SK-N-SH (cell line): ENCODE data around the gene HIGD1C.

Source experiments
- CHD2 ChIP-seq: fragments of 150-350 bp; IDR thresholded peaks from 2 replicates; pipeline ENCODE4 v1.6.1; 2018; ENCODE audit warnings: low read length; ENCODE audit not compliant: partially characterized antibody
- CTCF ChIP-seq: fragments of 200-600 bp; sonication (generic); IDR thresholded peaks from 2 replicates; pipeline ENCODE4 v1.6.1; 2017; ENCODE audit warnings: antibody characterized with exemption, mild to moderate bottlenecking, moderate library complexity
- FOXJ3 ChIP-seq: sonication (generic); formaldehyde crosslinking; IDR thresholded peaks from 2 replicates; pipeline ENCODE4 v1.5.1; 2020; ENCODE audit warnings: mild to moderate bottlenecking, missing genetic modification reagents
- RAD21 ChIP-seq: IDR thresholded peaks from 2 replicates; pipeline ENCODE4 v1.6.1; 2012; ENCODE audit warnings: mild to moderate bottlenecking, low read length
- SIN3A ChIP-seq: IDR thresholded peaks from 2 replicates; pipeline ENCODE4 v1.6.1; 2012; ENCODE audit warnings: low read depth, mild to moderate bottlenecking, low read length, moderate library complexity, borderline replicate concordance
- YY1 ChIP-seq: IDR thresholded peaks from 2 replicates; pipeline ENCODE4 v1.4.0; 2012; ENCODE audit warnings: low read depth, mild to moderate bottlenecking
- TF ChIP-seq, protein P1 (sequence below): IDR thresholded peaks from 2 replicates; pipeline ENCODE4; 2012

- TF ChIP-seq, protein P1, sequence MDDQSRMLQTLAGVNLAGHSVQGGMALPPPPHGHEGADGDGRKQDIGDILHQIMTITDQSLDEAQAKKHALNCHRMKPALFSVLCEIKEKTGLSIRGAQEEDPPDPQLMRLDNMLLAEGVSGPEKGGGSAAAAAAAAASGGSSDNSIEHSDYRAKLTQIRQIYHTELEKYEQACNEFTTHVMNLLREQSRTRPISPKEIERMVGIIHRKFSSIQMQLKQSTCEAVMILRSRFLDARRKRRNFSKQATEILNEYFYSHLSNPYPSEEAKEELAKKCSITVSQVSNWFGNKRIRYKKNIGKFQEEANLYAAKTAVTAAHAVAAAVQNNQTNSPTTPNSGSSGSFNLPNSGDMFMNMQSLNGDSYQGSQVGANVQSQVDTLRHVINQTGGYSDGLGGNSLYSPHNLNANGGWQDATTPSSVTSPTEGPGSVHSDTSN = no peak
- TF ChIP-seq CHD2 (no peak), CTCF (no peak), RAD21 (no peak), SIN3A (no peak), YY1 (no peak), FOXJ3 (CRISPR knock-in tag) (no peak)
Observed at GRCh38 chr12:50947933-50948626, 4.3 kb upstream of the HIGD1C start.
